Ishikawa (cell line): Measurements from ENCODE around the gene KIF4B.

Experiments used
- CEBPB ChIP-seq: IDR thresholded peaks from 2 replicates; pipeline ENCODE4 v1.6.1; 2012
- CREB1 ChIP-seq: IDR thresholded peaks from 2 replicates; pipeline ENCODE4 v1.6.1; 2012; ENCODE audit warnings: low read depth
- EGR1 ChIP-seq: IDR thresholded peaks from 2 replicates; pipeline ENCODE4 v1.6.1; 2012
- EP300 ChIP-seq: IDR thresholded peaks from 2 replicates; pipeline ENCODE4 v1.6.1; 2012; ENCODE audit warnings: borderline replicate concordance
- FOXM1 ChIP-seq: IDR thresholded peaks from 2 replicates; pipeline ENCODE4 v1.6.1; 2012; ENCODE audit warnings: low read depth, borderline replicate concordance
- MAX ChIP-seq: IDR thresholded peaks from 2 replicates; pipeline ENCODE4 v1.6.1; 2012
- NFIC ChIP-seq: IDR thresholded peaks from 2 replicates; pipeline ENCODE4 v1.6.1; 2012
- RAD21 ChIP-seq: IDR thresholded peaks from 2 replicates; pipeline ENCODE4 v1.6.1; 2012; ENCODE audit warnings: low read depth
- REST ChIP-seq: IDR thresholded peaks from 2 replicates; pipeline ENCODE4 v1.6.1; 2012; ENCODE audit warnings: low read depth, mild to moderate bottlenecking
- TAF1 ChIP-seq: IDR thresholded peaks from 2 replicates; pipeline ENCODE4 v1.6.1; 2012; ENCODE audit warnings: low read depth, mild to moderate bottlenecking
- TCF12 ChIP-seq: IDR thresholded peaks from 2 replicates; pipeline ENCODE4 v1.6.1; 2012; ENCODE audit warnings: low read depth
- TEAD4 ChIP-seq: IDR thresholded peaks from 2 replicates; pipeline ENCODE4 v1.6.1; 2012
- YY1 ChIP-seq: IDR thresholded peaks from 2 replicates; pipeline ENCODE4 v1.6.1; 2012; ENCODE audit warnings: low read depth
- ZBTB7A ChIP-seq: IDR thresholded peaks from 2 replicates; pipeline ENCODE4 v1.6.1; 2012; ENCODE audit warnings: low read depth
- TF ChIP-seq, protein P1 (sequence below): IDR thresholded peaks from 2 replicates; pipeline ENCODE4 v1.6.1; 2012

KIF4B gene

GRCh38 chr5:155047818-155048217 is 34.3 kb downstream of the KIF4B start:
- TF ChIP-seq TEAD4 (no peak), EP300 (no peak), RAD21 (no peak), EGR1 (no peak), YY1 (no peak), MAX (no peak), CREB1 (no peak), NFIC (no peak), REST (no peak), FOXM1 (no peak), CEBPB (no peak), ZBTB7A (no peak), TCF12 (no peak), TAF1 (no peak)
- TF ChIP-seq, protein P1, sequence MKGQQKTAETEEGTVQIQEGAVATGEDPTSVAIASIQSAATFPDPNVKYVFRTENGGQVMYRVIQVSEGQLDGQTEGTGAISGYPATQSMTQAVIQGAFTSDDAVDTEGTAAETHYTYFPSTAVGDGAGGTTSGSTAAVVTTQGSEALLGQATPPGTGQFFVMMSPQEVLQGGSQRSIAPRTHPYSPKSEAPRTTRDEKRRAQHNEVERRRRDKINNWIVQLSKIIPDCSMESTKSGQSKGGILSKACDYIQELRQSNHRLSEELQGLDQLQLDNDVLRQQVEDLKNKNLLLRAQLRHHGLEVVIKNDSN = no peak

DNA sequence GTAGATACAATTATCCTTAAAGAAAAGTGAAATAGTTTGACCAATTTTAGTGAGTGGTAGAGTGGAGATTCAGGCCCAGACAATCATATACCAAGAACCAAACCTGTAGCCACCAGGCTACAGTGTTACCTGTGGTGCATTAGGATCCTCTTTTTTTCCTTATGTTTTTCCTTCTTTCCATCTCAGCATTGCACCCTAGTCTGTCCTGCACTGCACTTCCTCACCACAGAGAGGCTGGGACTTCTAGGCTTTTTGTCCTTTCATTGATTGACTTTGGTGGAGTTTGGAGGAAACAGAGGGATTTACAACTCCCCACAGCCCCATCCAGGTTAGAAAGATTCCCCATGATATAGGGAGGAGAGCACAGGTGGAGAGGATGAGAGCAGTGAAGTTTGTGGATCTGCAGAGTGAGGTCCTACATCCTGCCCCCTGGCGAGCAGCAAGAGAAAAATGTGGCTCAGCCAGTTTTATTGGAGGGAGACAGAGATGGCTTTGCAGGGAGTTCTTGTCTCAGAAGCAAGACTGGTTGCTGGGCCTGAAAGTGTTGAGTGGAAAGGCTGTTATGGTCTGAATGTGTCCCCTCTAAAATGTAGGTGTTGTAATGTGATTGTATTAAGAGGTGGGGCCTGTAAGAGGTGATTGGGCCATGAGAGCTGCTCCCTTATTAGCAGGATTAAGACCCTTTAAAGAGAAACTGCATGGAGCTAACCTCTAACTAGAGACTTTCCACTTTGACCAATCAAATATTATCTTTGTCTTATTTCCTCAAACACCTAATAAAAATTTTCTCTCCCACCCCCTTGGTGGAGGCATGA is 36.2 kb downstream of the KIF4B start:
- TF ChIP-seq REST (no peak), YY1 (no peak), FOXM1 (no peak), RAD21 (no peak), EGR1 (no peak)

GRCh38 chr5:155050384-155051019 is 36.9 kb downstream of the KIF4B start:
- TF ChIP-seq EP300 (no peak), NFIC (no peak), CEBPB (no peak), EGR1 (no peak), TEAD4 (no peak), MAX (no peak), YY1 (no peak), TCF12 (no peak), REST (no peak), RAD21 (no peak), TAF1 (no peak)
- TF ChIP-seq, protein P1 = no peak

DNA sequence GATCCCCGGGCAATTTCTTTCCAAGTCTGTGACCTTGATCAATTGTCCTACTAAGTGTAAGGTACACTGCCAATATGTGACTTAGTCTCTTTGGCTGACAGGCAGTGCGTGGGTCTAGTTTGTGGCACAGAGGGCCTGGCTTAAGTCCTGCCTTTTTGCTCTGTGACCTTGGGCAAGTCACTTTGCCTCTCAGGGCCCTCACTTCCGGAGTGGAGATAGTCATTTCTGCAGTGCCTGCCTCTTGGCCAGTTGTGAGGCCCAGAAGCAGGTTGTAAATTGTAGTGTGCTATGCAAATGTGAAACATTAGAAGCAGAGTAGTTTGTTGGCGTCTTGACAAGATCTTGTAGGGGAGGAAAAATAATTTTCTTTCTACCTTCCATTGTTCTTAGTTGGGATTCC is 39.0 kb downstream of the KIF4B start:
- no peak for TF ChIP-seq REST
- TF ChIP-seq YY1 = no peak
- no peak for TF ChIP-seq EP300
- no peak for TF ChIP-seq CEBPB
- no peak for TF ChIP-seq EGR1
- TF ChIP-seq NFIC = no peak
- no peak for TF ChIP-seq TAF1
- TF ChIP-seq FOXM1 = no peak
- TF ChIP-seq, protein P1 = no peak
- no peak for TF ChIP-seq MAX
- TF ChIP-seq TEAD4 = no peak
- no peak for TF ChIP-seq ZBTB7A
- no peak for TF ChIP-seq CREB1
- no peak for TF ChIP-seq RAD21
- no peak for TF ChIP-seq TCF12
